B cell (primary cell): ENCODE results near the gene ASTN2. TPM values are rescaled to one million over a fixed set of nuclear protein-coding genes. Genes with fewer than 3 reads are reported as not detected.

Experiments used
- ATAC-seq: fragments of 200-7000 bp; cut with Tn5 transposase; one replicate; pipeline ENCODE4 v1.10.0; 2021; ENCODE audit warnings: low read depth, mild to moderate bottlenecking, moderate number of reproducible peaks, moderate library complexity
- CTCF ChIA-PET: fragments of 350-600 bp; sonication (Branson Sonifier 250); formaldehyde crosslinking; loops from one replicate; lab custom pipeline; 2021; ENCODE audit warnings: antibody characterized with exemption, inconsistent platforms; lab: Charles Lee
- POLR2A ChIA-PET: fragments of 350-600 bp; sonication (Branson Sonifier 250); formaldehyde crosslinking; loops from one replicate; lab custom pipeline; 2021; ENCODE audit warnings: antibody characterized with exemption; lab: Charles Lee
- DNase-seq: peaks from one replicate; pipeline ENCODE4 v3.0.0; 2013
- H2AFZ ChIP-seq: 2 replicates; pipeline ENCODE4 v1.6.1; 2012; ENCODE audit warnings: mild to moderate bottlenecking, low read depth, low read length; ENCODE audit not compliant: insufficient read depth, poor library complexity, severe bottlenecking
- H3K27ac ChIP-seq, 2 donors: 1 replicate in 1 of 2; 2 replicates in 1 of 2; pipeline ENCODE4 v1.5.1; 2012 to 2013; ENCODE audit warnings: low read length in 2 of 2, mild to moderate bottlenecking in 2 of 2, moderate library complexity in 1 of 2
- H3K27me3 ChIP-seq, 4 experiments: fragments of 200-600 bp in 1 of 4; sonication (generic) in 1 of 4; replicated peaks in 1 of 4; 1 replicate in 2 of 4; 2 replicates in 2 of 4; pipeline versions ENCODE4 v1.6.1 to v1.7.0; 2013 to 2016; ENCODE audit warnings: low read length in 3 of 4, mild to moderate bottlenecking in 2 of 4, mixed read lengths in 1 of 4, moderate library complexity in 1 of 4; ENCODE audit not compliant: insufficient read depth in 4 of 4, control insufficient read depth in 3 of 4; ENCODE audit errors: control extremely low read depth in 1 of 4
- H3K36me3 ChIP-seq, 2 experiments: replicated peaks in 1 of 2; 1 replicate in 1 of 2; 2 replicates in 1 of 2; pipeline versions ENCODE4 v1.6.1 to v1.7.1; 2013; ENCODE audit warnings: low read length in 1 of 2; ENCODE audit not compliant: insufficient read depth in 2 of 2, control insufficient read depth in 1 of 2; ENCODE audit errors: control extremely low read depth in 1 of 2, extremely low read depth in 1 of 2
- H3K4me1 ChIP-seq, 2 donors: fragments of 200-600 bp in 1 of 2; sonication (generic) in 1 of 2; 1 replicate in 1 of 2; 2 replicates in 1 of 2; pipeline versions ENCODE4 v1.5.1 to v1.6.1; 2013 to 2017; ENCODE audit warnings: low read length in 2 of 2; ENCODE audit not compliant: control insufficient read depth in 2 of 2, insufficient read depth in 2 of 2
- H3K4me2 ChIP-seq: replicated peaks from 2 replicates; pipeline ENCODE3; 2012; ENCODE audit warnings: mild to moderate bottlenecking, low read depth, low read length; ENCODE audit not compliant: poor library complexity, severe bottlenecking
- H3K4me3 ChIP-seq, 5 experiments: fragments of 200-600 bp in 1 of 5; sonication (generic) in 1 of 5; 1 replicate in 3 of 5; 2 replicates in 2 of 5; pipeline versions ENCODE4 v1.5.1 to v1.7.0; 2011 to 2016; ENCODE audit warnings: low read length in 4 of 5, mild to moderate bottlenecking in 4 of 5, low read depth in 2 of 5, control low read depth in 1 of 5, moderate library complexity in 1 of 5; ENCODE audit not compliant: insufficient read depth in 1 of 5; ENCODE audit errors: control extremely low read depth in 1 of 5, extremely low read depth in 1 of 5
- H3K79me2 ChIP-seq: fragments of 200-600 bp; sonication (generic); one replicate; pipeline ENCODE4 v1.6.0; 2016; ENCODE audit warnings: low read length; ENCODE audit not compliant: control insufficient read depth, insufficient read depth
- H3K9ac ChIP-seq: fragments of 200-600 bp; sonication (generic); 2 replicates; pipeline ENCODE4 v1.6.1; 2017; ENCODE audit warnings: mild to moderate bottlenecking, low read length, moderate library complexity
- H3K9me3 ChIP-seq, 3 donors: one replicate each; pipeline versions ENCODE4 v1.6.1 to v1.7.1; 2013; ENCODE audit warnings: low read length in 2 of 3; ENCODE audit not compliant: control insufficient read depth in 2 of 3, insufficient read depth in 1 of 3; ENCODE audit errors: control extremely low read depth in 1 of 3
- H4K20me1 ChIP-seq: 2 replicates; pipeline ENCODE4 v1.6.0; 2012; ENCODE audit warnings: mild to moderate bottlenecking, low read length; ENCODE audit not compliant: insufficient read depth, control insufficient read depth, poor library complexity, severe bottlenecking
- H3K27ac Mint-ChIP-seq: one replicate; pipeline ENCODE4 v1.8.0; 2021; ENCODE audit warnings: mixed read lengths
- H3K27me3 Mint-ChIP-seq: one replicate; pipeline ENCODE4 v1.8.0; 2021; ENCODE audit warnings: mixed read lengths
- H3K4me1 Mint-ChIP-seq: one replicate; pipeline ENCODE4 v1.8.0; 2021; ENCODE audit warnings: mixed read lengths
- H3K4me3 Mint-ChIP-seq: one replicate; pipeline ENCODE4 v1.8.0; 2021; ENCODE audit warnings: mixed read lengths
- H3K9me3 Mint-ChIP-seq: one replicate; pipeline ENCODE4 v1.8.0; 2022; ENCODE audit warnings: mixed read lengths; ENCODE audit not compliant: insufficient read depth
- EZH2 ChIP-seq: IDR thresholded peaks from 2 replicates; pipeline ENCODE4 v1.6.1; 2012; ENCODE audit warnings: borderline replicate concordance, low read depth, mild to moderate bottlenecking, moderate library complexity, low read length; ENCODE audit not compliant: insufficient read depth, poor library complexity, severe bottlenecking
- WGBS: methylation state at CpG from one replicate; pipeline ENCODE4 v1.1.5; 2013; ENCODE audit warnings: missing lambda C conversion rate; ENCODE audit not compliant: insufficient coverage; 5-methylcytosine and 5-hydroxymethylcytosine counted together
- intact Hi-C: fragments of 100-400 bp; cut with micrococcal nuclease; formaldehyde crosslinking; loops from one replicate; pipeline ENCODE4 v1.10.0; 2022
- polyA plus RNA-seq: library from polyadenylated mRNA; depleted of rRNA; stranded (reverse); fragments of >200 nt; gene quantifications from 2 replicates; pipeline ENCODE4 v1.2.3, GENCODE V29; 2012
- total RNA-seq, 2 donors: library from RNA; stranded (reverse); fragments of 120-200 nt in 1 of 2; gene quantifications; 1 replicate in 1 of 2; 2 replicates in 1 of 2; pipeline versions ENCODE4 v1.2.3 to v1.2.4, GENCODE V29; 2013 to 2022
- TF ChIP-seq, protein P1 (sequence below): fragments of 200-600 bp; IDR thresholded peaks from one replicate; pipeline ENCODE4 v1.8.0; 2022; ENCODE audit warnings: antibody characterized with exemption, mild to moderate bottlenecking

The ASTN2 gene
- total and polyA plus RNA-seq, 2 donors (not counting 1 experiment from before 2014, with no cell fraction given), result 1.2 to 3.6 TPM

DNA sequence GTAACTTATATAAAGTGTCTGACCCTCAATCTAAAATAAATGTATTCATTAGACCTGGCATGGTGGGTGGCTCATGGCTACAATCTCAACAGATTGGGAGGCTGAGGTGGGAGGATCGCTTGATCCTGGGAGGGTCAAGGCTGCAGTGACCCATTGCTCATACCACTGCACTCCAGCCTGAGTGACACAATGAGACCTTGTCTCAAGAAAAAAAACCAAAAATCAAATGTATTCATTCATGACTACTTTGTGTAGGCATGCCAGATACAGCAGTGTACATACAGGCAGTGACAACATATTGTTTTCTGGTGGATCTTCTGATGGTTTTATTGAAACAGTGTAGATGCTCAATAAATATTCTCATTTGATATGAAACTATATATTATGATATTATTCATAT, 526.8 kb downstream of the ASTN2 start:
- CTCF ChIA-PET, result no interaction called here
- Histone ChIP-seq H3K9ac (no peak overlapping the region), H3K4me2 (no peak overlapping the region), H2AFZ (no peak overlapping the region), H3K36me3 (no peaks in the 10 kb centered on the region), H3K4me1 (no peaks in the 10 kb centered on the region), H3K4me3 (no peak overlapping the region), H3K9me3 (no peaks in the 10 kb centered on the region), H4K20me1 (no peaks in the 10 kb centered on the region), H3K27ac (no peak overlapping the region), H3K79me2 (no peaks in the 10 kb centered on the region), H3K27me3 (no peaks in the 10 kb centered on the region)
- POLR2A ChIA-PET, result no interaction called here
- Mint-ChIP-seq H3K27me3 (no peaks in the 10 kb centered on the region), H3K27ac (no peak overlapping the region), H3K4me3 (no peak overlapping the region), H3K4me1 (no peaks in the 10 kb centered on the region), H3K9me3 (no peaks in the 10 kb centered on the region)
- TF ChIP-seq EZH2, result no peak
- TF ChIP-seq, protein P1, sequence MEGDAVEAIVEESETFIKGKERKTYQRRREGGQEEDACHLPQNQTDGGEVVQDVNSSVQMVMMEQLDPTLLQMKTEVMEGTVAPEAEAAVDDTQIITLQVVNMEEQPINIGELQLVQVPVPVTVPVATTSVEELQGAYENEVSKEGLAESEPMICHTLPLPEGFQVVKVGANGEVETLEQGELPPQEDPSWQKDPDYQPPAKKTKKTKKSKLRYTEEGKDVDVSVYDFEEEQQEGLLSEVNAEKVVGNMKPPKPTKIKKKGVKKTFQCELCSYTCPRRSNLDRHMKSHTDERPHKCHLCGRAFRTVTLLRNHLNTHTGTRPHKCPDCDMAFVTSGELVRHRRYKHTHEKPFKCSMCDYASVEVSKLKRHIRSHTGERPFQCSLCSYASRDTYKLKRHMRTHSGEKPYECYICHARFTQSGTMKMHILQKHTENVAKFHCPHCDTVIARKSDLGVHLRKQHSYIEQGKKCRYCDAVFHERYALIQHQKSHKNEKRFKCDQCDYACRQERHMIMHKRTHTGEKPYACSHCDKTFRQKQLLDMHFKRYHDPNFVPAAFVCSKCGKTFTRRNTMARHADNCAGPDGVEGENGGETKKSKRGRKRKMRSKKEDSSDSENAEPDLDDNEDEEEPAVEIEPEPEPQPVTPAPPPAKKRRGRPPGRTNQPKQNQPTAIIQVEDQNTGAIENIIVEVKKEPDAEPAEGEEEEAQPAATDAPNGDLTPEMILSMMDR, result no peak
- DNase-seq (no peak), ATAC-seq (no peak)
- no CpG with 5 or more reads among the region's 1 CpG for WGBS
- intact Hi-C loops, result no loop called here

DNA sequence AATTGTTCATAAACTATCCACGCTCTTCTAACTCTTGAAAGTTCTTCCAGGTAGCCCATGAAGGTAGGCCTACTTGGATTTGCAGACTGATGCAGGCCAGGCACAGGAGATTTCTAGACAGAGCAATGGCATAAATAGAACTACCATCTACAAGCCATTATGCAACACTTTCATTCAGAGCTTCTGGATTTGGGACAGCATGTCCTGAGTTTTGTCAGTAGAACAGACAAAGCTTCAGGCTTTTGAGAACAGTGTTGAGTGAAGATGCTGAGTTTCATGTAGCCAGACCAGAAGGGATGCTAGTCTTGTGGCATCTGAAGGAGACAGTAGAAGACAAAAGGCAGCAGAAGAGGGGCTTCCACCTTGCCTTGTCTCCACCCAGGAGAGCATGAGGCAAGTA, 531.2 kb downstream of the ASTN2 start:
- H2AFZ ChIP-seq, result no peak overlapping the region
- no peaks in the 10 kb centered on the region for H3K79me2 ChIP-seq
- no peak overlapping the region for H3K4me2 ChIP-seq
- TF ChIP-seq, protein P1, result no peak
- no peak for TF ChIP-seq EZH2
- no peak overlapping the region for H3K9ac ChIP-seq
- DNase-seq, result no peak
- Mint-ChIP-seq H3K4me3 (no peak overlapping the region), H3K4me1 (no peaks in the 10 kb centered on the region), H3K9me3 (no peaks in the 10 kb centered on the region), H3K27ac (no peak overlapping the region), H3K27me3 (peaks cover 3% of the 10 kb centered on the region)
- POLR2A ChIA-PET, result no interaction called here
- intact Hi-C loops, result no loop called here
- WGBS, result 88% methylated on average over 1 of the region's 1 CpG
- H3K27ac ChIP-seq, result no peak overlapping the region
- CTCF ChIA-PET, result no interaction called here
- H4K20me1 ChIP-seq, result no peaks in the 10 kb centered on the region
- ATAC-seq, result no peak
- H3K27me3 ChIP-seq, result no peaks in the 10 kb centered on the region
- H3K36me3 ChIP-seq, result no peaks in the 10 kb centered on the region
- H3K4me1 ChIP-seq, result no peaks in the 10 kb centered on the region
- H3K4me3 ChIP-seq, result no peak overlapping the region
- H3K9me3 ChIP-seq, result peaks cover 0 to 4% (median 0%) of the 10 kb centered on the region in 3 donors
